Heart right ventricle (tissue), 16 donors: ENCODE data around the gene IFITM2. TPM values are rescaled to one million over a fixed set of nuclear protein-coding genes. Genes with fewer than 3 reads are reported as not detected.

Experiments used
- ATAC-seq, 8 donors: fragments of 200-7000 bp; cut with Tn5 transposase; one replicate each; pipeline ENCODE4 v1.9.1; 2020; ENCODE audit warnings: mild to moderate bottlenecking in 8 of 8, moderate library complexity in 8 of 8, moderate number of reproducible peaks in 1 of 8
- DNase-seq, 2 donors: peaks; one replicate each; pipeline ENCODE4 v3.0.0-alpha.2; 2020
- H3K27ac ChIP-seq, 10 donors: fragments of 200-600 bp; sonication (generic) in 2 of 10; one replicate each; pipeline versions ENCODE4 v1.5.0 to v1.8.0; 2020 to 2022; ENCODE audit warnings: mild to moderate bottlenecking in 3 of 10
- H3K27me3 ChIP-seq, 7 donors: fragments of 200-600 bp; one replicate each; pipeline ENCODE4 v1.8.0; 2021 to 2022; ENCODE audit warnings: mild to moderate bottlenecking in 2 of 7
- H3K36me3 ChIP-seq, 9 donors: fragments of 200-600 bp; sonication (generic) in 1 of 9; one replicate each; pipeline versions ENCODE4 v1.5.0 to v1.8.0; 2020 to 2022; ENCODE audit warnings: mild to moderate bottlenecking in 2 of 9
- H3K4me1 ChIP-seq, 9 donors: fragments of 200-600 bp; sonication (generic) in 1 of 9; one replicate each; pipeline versions ENCODE4 v1.5.0 to v1.8.0; 2020 to 2022; ENCODE audit warnings: mild to moderate bottlenecking in 4 of 9
- H3K4me3 ChIP-seq, 10 donors: fragments of 200-600 bp; sonication (generic) in 2 of 10; one replicate each; pipeline versions ENCODE4 v1.5.0 to v1.8.0; 2020 to 2022; ENCODE audit warnings: mild to moderate bottlenecking in 7 of 10, moderate library complexity in 2 of 10
- H3K9me3 ChIP-seq, 11 donors: fragments of 200-600 bp in 10 of 11; sonication (generic) in 2 of 11; one replicate each; pipeline versions ENCODE4 v1.5.0 to v1.8.0; 2013 to 2022; ENCODE audit warnings: mild to moderate bottlenecking in 2 of 11, control low read depth in 1 of 11, moderate library complexity in 1 of 11
- WGBS, 2 donors: extraction: QIAGEN DNeasy Blood & Tissue Kit; methylation state at CpG; one replicate each; pipeline ENCODE4 v1.1.7; 2013; ENCODE audit warnings: inconsistent platforms in 1 of 2; 5-methylcytosine and 5-hydroxymethylcytosine counted together
- intact Hi-C, 10 donors: fragments of 100-400 bp; cut with DNase I; formaldehyde crosslinking; loops; one replicate each; pipeline versions ENCODE4 v1.11.1 to v1.14.2; 2022
- polyA plus RNA-seq, 2 donors: library from polyadenylated mRNA; stranded (reverse); fragments of 200-250 nt; gene quantifications; one replicate each; pipeline ENCODE4 v1.2.3, GENCODE V29; 2013
- total RNA-seq, 10 donors: library from RNA; stranded (reverse); fragmentation: NEBNext Ultra II Directional in 3 of 10; extraction: Animal tissue kit (Norgen Biotek cat#: 25700) in 3 of 10; gene quantifications; one replicate each; pipeline versions ENCODE4 v1.2.1 to v1.2.4, GENCODE V29; 2021 to 2023
- TF ChIP-seq, protein P1 (sequence below), 9 donors: fragments of 200-600 bp; sonication (generic) in 2 of 9; IDR thresholded peaks; one replicate each; pipeline versions ENCODE4 v1.5.0 to v1.8.0; 2021 to 2022; ENCODE audit warnings: antibody characterized with exemption in 9 of 9, mild to moderate bottlenecking in 5 of 9, moderate library complexity in 1 of 9
- donor health status: Arrhythmogenic right ventricular cardiomyopathy.
- donor health status: ischemic (EF 13 %, LVEDD 7.1; RV severe dilation, severe dysfunction).
- donor health status: healthy with polysubstance abuse.
- donor health status: DM: no; HTN: yes; CAD: no.
- donor health status: DM: no; HTN: no; CAD: no.
- donor health status: ischemic (EF 25% LVEDD 6.9; RV normal size, moderate dysfunction).
- donor health status: ischemic (EF 25% LVEDD 5.7; RV mildly dilated, moderate dysfunction).
- donor health status: healthy.
- donor health status: DM: yes; HTN: yes; CAD: no.
- donor health status: Ischemic cardiomyopathy.
- donor health status: ischemic (EF 35%, LVEDD 5.7; RV mildly dilated, moderate dysfunction).
- donor health status: nonischemic (EF 11% LVEDD 7.7; RV severe dilation, severe dysfunction).
- donor health status: DM: yes; HTN: yes; CAD: no.
- donor health status: PGD.
- donor health status: ischemic (EF 29% LVEDD 5.4; RV normal size, mild dysfunction).
- donor health status: nonischemic (EF 23%, LVEDD 6.1; RV moderate dilation, normal function).

The IFITM2 gene
- total and polyA plus RNA-seq, 12 donors = 57.2 to 843 (median 163) TPM

- 1% methylated on average over 41 to 112 of the region's 112 CpGs for WGBS, 2 donors
- H3K9me3 ChIP-seq = no peaks in the 10 kb centered on the region
- intact Hi-C loops = loop anchor here in 1 of 10 donors (5.0 kb wide), 1 partner anchor 36 kb away; no protein-coding TSS in a partner anchor
- DNase-seq = peak; percentile 82 to 88
- H3K4me1 ChIP-seq = peaks cover 3 to 20% (median 18%) of the 10 kb centered on the region in 9 donors
- H3K36me3 ChIP-seq = peaks cover 0 to 19% (median 0%) of the 10 kb centered on the region in 9 donors
- TF ChIP-seq, protein P1, sequence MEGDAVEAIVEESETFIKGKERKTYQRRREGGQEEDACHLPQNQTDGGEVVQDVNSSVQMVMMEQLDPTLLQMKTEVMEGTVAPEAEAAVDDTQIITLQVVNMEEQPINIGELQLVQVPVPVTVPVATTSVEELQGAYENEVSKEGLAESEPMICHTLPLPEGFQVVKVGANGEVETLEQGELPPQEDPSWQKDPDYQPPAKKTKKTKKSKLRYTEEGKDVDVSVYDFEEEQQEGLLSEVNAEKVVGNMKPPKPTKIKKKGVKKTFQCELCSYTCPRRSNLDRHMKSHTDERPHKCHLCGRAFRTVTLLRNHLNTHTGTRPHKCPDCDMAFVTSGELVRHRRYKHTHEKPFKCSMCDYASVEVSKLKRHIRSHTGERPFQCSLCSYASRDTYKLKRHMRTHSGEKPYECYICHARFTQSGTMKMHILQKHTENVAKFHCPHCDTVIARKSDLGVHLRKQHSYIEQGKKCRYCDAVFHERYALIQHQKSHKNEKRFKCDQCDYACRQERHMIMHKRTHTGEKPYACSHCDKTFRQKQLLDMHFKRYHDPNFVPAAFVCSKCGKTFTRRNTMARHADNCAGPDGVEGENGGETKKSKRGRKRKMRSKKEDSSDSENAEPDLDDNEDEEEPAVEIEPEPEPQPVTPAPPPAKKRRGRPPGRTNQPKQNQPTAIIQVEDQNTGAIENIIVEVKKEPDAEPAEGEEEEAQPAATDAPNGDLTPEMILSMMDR (IDR thresholded peaks at IDR 0.05) = no peak
- peak within 1 kb of the TSS; percentile 58 to 82 (median 70) for H3K4me3 ChIP-seq
- peaks cover 0 to 44% (median 34%) of the 10 kb centered on the region in 7 donors for H3K27me3 ChIP-seq
- ATAC-seq = peak; percentile 80 to 93 (median 86)
- peak within 1 kb of the TSS; percentile 37 to 87 (median 80) for H3K27ac ChIP-seq
These were observed 18.9 kb upstream of the IFITM2 start, which contains the start of gene PGGHG for GRCh38 chr11:288478-289397. Gene PGGHG, plus strand, starts transcription at chr11:289126. Its CDS starts 691 bp downstream, at chr11:289817.

DNA sequence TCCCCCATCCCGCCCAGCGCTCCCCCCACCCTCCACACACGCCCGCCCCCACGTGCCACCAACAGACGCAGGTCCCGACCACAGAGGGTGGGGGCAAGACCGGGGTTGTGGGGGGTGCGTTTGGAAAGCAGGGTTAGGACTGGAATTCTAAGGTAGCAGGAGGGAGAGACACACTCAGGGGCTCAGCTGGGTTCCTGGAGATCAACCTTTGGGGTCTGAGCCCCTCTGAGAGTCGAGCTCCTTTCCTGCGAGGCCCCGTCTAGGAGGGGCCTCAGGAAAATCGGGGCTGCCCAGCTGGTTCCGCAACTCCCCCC is 18.3 kb upstream of the IFITM2 start:
- intact Hi-C loops = loop anchor here in 1 of 10 donors (5.0 kb wide), 1 partner anchor 37 kb away; no protein-coding TSS in a partner anchor
- Histone ChIP-seq H3K4me1 (peaks cover 3 to 20% (median 18%) of the 10 kb centered on the region in 9 donors), H3K27me3 (peaks cover 0 to 40% (median 28%) of the 10 kb centered on the region in 7 donors), H3K27ac (peak overlapping the region; percentile 37 to 87 (median 80)), H3K4me3 (peak overlapping the region; percentile 2 to 82 (median 70)), H3K36me3 (peaks cover 0 to 24% (median 0%) of the 10 kb centered on the region in 9 donors), H3K9me3 (no peaks in the 10 kb centered on the region)
- 23 to 25% methylated on average over 14 of the region's 14 CpGs for WGBS, 2 donors
- DNase-seq (no peak), ATAC-seq (peak in 3 of 8 donors; percentile 3 to 39 (median 6))
- TF ChIP-seq, protein P1 (IDR thresholded peaks at IDR 0.05) = no peak

GRCh38 chr11:289712-290620 is 17.6 kb upstream of the IFITM2 start:
- H3K4me3 ChIP-seq = peak overlapping the region; percentile 2 to 82 (median 70)
- 89% methylated on average over 48 of the region's 48 CpGs for WGBS, 2 donors
- H3K36me3 ChIP-seq = peaks cover 0 to 30% (median 0%) of the 10 kb centered on the region in 9 donors
- peak in 1 of 2 donors; percentile 14 for DNase-seq
- TF ChIP-seq, protein P1 (IDR thresholded peaks at IDR 0.05) = no peak
- no peaks in the 10 kb centered on the region for H3K9me3 ChIP-seq
- H3K4me1 ChIP-seq = peaks cover 3 to 20% (median 18%) of the 10 kb centered on the region in 9 donors
- H3K27me3 ChIP-seq = peaks cover 0 to 41% (median 22%) of the 10 kb centered on the region in 7 donors
- H3K27ac ChIP-seq = peak overlapping the region in 9 of 10 donors; percentile 37 to 87 (median 80)
- intact Hi-C loops = loop anchor here in 1 of 10 donors (5.0 kb wide), 1 partner anchor 38 kb away; no protein-coding TSS in a partner anchor
- peak in 1 of 8 donors; percentile 2 for ATAC-seq
